Effector CD4-positive, alpha-beta T cell (primary cell): Measurements from ENCODE around the gene ITGAX. TPM values are rescaled to one million over a fixed set of nuclear protein-coding genes. Genes with fewer than 3 reads are reported as not detected.
"Not testable (repeated sequence)": the region's sequence is repeated elsewhere in the genome, so short reads cannot be mapped to it uniquely, and the experiment has no call there.

ENCODE experiments used
- DNase-seq: peaks from one replicate; pipeline ENCODE4 v3.0.0-alpha.2; 2020
- total RNA-seq: gene quantifications from one replicate; lab custom pipeline; 2026; lab: John Stamatoyannopoulos, UW

Gene ITGAX
- total RNA-seq = not detected

DNA sequence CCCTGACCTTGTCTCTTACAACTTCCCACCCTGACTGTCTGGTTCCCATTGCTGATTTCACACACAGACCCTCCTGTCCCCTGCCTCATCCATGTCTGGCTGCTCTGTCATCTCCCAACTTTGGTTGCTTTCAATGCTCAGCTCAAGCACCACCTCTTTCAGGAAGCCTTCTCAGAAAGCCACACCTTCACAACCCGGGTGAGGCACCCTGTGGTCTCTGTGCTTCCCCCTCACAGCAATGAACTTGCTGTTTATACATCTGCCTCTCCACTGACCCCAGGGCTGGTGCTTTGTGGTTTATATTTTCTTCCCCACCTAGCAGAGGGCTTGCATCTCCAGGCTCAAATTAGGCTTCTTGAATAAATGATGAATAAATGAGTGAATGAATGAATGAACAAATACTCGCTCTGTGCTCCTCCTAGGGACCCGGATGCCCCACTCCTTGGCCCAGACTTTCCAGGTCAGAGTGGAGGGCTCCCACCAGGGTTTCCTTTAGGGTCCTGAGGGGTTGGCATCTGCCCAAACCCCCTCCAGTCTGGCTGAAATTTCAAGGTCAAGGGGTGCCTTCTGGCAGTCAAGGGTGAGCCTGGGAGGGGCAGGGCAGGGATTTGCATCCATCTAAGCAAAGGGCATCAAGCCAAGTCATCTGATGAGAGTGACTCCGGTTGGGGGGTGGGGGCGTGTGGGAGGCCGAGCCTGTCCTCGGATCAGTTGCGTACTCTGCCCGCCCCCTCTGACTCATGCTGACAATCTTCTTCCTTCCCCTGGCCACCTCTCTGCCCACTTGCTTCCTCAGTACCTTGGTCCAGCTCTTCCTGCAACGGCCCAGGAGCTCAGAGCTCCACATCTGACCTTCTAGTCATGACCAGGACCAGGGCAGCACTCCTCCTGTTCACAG lies at the start of gene ITGAX:
ITGAX (plus strand) TSS at position 783 of the 898 bp plus-strand sequence; CDS start at position 862, 79 bp downstream.
- no peak for DNase-seq

DNA sequence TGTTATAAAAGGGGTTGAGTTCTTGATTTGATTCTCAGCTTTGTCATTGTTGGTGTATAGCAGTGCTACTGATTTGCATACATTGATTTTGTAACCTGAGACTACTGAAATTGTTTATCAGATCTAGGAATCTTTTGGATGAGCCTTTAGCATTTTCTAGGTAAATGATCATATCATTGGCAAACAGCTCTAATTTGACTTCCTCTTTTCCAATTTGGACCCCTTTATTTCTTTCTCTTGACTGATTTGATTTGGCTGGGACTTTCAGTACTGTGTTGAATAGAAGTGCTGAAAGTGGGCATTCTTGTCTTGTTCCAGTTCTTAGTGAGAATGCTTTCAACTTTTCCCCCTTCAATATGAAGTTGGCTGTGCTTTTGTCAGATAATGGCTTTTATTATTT lies 49.8 kb upstream of the ITGAX start:
- DNase-seq = no peak

DNA sequence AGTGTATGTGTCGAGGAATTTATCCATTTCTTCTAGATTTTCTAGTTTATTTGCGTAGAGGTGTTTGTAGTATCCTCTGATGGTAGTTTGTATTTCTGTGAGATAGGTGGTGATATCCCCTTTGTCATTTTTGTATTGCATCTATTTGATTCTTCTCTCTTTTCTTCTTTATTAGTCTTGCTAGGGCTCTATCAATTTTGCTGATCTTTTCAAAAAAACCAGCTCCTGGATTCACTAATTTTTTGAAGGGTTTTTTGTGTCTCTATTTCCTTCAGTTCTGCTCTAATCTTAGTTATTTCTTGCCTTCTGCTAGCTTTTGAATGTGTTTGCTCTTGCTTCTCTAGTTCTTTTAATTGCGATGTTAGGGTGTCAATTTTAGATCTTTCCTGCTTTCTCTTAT lies 46.6 kb upstream of the ITGAX start:
- DNase-seq = not testable (repeated sequence)

DNA sequence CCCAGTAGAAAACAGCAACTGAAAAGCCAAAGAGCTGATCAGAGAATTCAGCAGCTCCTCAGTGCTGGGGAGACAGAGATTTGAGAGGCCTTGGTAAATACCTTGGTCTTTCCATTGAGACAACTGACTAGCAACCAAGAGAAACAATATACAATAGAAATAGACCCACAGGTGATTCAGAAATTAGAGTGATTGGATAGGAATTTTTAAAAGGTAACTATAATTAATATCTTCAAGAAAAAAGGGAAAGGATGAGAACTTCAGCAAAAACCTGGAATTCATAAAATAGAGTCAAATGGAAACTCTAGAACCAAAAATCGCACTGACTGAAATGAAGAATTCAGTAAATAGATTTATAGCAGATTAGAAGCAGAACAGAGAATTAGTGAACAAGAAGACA lies 32.5 kb upstream of the ITGAX start:
- no peak for DNase-seq

DNA sequence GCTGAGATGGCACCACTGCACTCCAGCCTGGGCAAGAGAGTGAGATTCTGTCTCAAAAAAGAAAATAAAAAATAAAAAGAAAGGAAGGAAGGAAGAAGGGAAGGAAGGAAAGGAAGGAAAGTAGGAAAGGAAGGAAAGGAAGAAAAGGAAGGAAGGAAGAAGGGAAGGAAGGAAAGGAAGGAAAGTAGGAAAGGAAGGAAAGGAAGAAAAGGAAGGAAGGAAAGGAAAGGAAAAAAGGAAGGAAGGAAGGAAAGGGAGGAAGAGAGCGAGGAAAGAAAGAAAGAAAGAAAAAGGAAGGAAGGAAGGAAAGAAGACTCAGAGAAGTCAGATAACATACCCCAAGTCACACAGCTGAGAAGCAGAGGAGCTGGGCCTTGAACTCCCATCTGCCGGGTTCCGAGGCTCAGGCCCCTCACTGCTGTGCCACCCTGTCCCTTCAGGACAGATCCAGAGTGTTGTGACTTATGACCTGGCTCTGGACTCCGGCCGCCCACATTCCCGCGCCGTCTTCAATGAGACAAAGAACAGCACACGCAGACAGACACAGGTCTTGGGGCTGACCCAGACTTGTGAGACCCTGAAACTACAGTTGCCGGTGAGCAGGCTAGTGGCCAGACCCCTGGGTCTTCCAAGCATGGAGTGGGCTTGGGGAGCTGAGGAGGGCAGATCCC lies 30.9 kb upstream of the ITGAX start:
- DNase-seq = no peak

DNA sequence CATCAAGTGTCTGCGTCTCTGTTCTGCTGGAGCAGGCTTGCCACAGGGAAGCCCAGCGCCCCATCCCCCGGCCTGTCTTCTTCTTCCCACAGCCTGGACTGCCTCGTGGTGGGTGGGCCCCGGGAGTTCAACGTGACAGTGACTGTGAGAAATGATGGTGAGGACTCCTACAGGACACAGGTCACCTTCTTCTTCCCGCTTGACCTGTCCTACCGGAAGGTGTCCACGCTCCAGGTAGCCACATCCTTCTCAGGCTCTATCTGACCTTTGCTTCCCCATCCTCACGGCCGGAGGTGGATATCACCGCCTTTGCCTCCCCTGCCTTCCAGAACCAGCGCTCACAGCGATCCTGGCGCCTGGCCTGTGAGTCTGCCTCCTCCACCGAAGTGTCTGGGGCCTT lies 29.8 kb upstream of the ITGAX start:
- DNase-seq = no peak

DNA sequence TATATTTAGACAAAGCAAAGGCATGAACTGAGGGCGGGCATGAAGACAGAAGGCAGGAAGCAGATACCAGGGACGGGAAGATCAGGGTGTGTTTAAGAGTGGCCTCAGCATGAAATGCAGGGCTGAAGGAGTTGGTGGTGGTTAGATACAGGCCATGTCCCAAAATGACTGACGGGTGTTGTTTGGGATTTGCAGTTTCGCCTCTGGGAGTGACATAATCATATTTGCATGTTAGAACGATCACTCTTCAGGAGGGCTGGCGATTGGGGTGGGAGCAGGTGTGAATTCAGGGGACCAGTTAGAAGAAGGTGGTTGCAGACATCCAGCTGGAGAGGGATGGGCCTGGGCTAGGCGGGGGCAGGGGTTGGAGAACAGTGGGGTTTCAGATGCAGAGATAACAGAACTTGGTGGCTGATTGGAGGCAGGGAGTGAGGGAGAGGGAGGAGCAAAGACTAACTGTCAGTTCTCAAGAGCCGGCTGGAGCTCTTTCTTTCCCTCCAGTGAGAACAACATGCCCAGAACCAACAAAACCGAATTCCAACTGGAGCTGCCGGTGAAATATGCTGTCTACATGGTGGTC lies 27.2 kb upstream of the ITGAX start:
- DNase-seq = no peak

DNA sequence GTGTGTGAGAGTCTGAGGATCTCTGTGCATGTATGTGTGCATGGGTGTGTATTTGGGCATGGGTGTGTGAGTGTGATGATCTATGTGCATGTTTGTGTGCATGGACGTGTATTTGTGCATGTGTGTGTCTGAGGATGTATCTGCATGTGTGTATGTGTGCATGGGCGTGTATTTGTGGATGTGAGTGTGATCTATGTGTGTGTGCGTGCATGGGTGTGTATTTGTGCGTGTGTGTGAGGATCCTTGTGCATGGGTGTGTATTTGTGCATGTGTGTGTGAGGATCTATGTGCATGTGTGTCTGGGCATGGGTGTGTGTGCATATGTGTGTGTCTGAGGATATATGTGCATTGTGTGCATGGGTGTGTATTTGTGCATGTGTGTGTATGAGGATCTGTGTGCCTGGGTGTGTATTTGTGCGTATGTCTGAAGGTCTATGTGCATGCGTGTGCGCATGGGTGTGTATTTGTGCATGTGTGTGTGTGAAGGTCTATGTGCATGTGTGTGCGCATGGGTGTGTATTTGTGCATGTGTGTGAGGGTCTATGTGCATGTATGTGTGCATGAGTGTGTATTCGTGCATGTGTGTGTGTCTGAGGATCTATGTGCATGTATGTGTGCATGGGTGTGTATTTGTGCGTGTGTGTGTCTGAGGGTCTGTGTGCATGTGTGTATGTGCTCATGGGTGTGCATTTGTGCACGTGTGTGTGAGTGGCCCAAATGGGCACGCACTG lies 26.5 kb upstream of the ITGAX start:
- no peak for DNase-seq

DNA sequence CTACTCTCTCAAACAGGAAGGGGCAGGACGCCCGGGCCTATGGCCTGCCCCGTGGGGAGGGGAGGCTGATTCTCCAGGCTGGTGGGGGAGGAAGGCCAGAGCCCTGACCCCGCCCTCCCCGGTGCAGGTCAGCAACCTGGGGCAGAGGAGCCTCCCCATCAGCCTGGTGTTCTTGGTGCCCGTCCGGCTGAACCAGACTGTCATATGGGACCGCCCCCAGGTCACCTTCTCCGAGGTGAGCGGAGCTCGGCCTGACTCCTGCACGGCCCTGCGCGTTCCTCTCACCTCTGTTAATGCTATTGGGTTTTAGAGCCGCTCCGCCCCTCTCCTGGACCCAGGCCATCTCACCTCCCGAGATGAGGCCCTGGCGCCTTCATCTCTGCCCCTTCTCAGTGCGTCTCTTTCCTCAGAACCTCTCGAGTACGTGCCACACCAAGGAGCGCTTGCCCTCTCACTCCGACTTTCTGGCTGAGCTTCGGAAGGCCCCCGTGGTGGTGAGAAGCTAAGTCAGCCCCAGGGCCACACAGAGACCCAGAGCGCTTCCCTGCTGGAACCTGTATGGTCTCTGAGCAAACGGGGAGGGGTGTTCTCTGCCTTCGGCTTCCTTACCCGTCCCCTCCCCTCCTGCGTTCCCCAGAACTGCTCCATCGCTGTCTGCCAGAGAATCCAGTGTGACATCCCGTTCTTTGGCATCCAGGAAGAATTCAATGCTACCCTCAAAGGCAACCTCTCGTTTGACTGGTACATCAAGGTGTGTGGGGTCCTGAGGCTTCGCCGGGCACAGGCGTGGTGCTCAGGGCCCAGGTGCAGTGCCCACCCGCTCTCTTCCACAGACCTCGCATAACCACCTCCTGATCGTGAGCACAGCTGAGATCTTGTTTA lies 25.1 kb upstream of the ITGAX start:
- no peak for DNase-seq

DNA sequence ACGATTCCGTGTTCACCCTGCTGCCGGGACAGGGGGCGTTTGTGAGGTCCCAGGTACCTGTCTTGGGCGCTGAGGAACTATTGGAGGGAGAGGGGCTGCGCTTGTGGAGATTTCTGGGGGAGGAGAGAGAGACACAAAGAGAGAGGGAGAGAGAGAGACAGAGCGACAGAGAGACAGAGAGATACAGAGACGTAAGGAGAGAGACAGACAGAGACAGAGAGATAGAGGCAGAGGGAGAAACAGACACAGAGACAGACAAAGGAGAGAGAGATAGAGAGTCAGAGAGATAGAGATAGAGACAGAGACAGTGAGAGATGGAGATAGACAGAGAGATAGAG lies 24.5 kb upstream of the ITGAX start:
- DNase-seq = no peak

DNA sequence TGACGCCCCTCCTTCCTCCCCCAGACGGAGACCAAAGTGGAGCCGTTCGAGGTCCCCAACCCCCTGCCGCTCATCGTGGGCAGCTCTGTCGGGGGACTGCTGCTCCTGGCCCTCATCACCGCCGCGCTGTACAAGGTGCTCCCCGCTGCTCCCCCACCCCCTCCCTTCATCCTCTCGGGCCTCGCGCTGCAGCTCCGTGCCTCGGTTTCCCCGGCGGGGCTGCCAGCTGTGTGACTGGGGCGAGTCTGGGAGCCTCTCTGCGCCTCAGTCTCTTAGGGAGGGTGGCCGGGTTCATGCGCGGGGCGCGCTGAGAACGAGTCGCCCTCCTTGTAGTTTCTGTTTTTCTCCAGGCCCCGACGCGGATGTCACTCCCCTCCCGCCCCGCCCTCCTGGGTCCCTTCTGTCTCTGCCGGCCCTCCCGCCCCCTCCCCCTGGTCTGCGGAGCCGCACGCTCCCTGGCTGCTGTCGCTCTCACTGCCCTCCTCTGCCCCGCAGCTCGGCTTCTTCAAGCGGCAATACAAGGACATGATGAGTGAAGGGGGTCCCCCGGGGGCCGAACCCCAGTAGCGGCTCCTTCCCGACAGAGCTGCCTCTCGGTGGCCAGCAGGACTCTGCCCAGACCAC lies 23.7 kb upstream of the ITGAX start:
- no peak for DNase-seq

DNA sequence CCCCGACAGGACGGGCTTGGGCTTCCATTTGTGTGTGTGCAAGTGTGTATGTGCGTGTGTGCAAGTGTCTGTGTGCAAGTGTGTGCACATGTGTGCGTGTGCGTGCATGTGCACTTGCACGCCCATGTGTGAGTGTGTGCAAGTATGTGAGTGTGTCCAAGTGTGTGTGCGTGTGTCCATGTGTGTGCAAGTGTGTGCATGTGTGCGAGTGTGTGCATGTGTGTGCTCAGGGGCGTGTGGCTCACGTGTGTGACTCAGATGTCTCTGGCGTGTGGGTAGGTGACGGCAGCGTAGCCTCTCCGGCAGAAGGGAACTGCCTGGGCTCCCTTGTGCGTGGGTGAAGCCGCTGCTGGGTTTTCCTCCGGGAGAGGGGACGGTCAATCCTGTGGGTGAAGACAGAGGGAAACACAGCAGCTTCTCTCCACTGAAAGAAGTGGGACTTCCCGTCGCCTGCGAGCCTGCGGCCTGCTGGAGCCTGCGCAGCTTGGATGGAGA lies 23.1 kb upstream of the ITGAX start:
- no peak for DNase-seq

DNA sequence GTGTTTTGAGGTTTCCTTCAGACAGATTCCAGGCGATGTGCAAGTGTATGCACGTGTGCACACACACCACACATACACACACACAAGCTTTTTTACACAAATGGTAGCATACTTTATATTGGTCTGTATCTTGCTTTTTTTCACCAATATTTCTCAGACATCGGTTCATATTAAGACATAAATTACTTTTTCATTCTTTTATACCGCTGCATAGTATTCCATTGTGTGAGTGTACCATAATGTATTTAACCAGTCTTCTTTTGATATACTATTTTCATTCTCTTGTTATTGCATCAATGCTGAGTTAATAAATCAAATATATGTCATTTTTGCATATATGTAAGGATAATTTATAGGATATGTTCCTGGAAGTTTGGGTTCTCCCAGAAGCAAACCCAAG lies 22.4 kb upstream of the ITGAX start:
- no peak for DNase-seq

DNA sequence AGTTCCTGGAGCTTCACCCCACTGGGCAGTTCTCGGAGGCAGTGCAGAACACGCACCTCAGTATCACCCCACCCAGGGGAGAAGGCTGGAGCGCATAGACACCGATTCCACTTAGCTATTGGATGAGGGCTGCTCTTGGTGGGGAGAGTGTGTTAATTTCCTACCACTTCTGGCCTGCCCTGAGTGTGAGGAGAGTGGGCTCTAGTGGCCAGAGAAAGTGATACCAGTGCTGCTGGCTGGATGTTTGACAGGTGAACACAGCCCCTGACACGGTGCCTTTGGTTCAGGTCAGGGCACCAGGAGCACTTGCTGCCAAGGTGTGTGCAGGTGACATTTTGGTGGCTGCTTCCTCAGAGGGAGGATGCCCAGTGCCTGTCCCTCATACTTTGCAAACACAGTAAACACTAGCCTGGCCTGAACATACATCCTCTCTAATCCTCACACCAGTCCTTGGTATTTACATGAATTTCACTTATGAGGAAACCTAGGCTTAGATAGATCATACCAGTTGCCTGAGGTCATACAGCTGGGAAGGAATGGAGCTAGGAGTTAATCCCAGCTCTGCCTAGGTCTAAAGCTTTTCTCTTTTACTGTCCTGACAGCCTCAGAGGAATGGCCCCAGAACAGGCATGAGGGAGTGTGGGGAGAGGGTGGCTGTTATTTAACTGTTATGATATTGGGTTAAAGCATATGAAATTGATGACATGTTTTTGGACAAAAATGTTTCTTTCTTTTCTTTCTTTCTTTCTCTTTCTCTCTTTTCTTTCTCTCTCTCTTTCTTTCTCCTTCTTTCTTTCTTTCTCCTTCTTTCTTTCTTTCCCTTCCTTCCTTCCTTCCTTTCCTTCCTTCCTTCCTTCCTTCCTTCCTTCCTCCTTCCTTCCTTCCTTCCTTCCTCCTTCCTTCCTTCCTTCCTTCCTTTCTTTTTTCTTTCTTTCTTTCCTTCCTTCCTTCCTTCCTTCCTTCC lies 21.0 kb upstream of the ITGAX start:
- no peak for DNase-seq

DNA sequence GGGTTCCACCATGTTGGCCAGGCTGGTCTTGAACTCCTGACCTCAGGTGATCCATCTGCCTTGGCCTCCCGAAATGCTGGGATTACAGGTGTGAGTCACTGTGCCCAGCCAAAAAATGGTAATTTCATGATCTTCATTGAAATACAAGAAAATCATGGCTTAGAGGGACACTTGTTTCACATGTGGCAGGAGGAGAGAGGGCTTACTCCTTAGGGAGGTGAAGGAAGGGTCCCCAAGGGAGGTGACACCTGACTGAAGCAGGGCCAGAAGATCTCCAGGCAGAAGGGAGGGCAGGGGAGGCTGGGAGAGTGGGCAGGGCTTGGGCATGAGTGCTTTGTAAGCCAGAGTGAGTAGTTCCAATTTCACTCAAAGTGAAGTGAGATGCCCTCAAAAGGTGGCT lies 20.0 kb upstream of the ITGAX start:
- DNase-seq = no peak

DNA sequence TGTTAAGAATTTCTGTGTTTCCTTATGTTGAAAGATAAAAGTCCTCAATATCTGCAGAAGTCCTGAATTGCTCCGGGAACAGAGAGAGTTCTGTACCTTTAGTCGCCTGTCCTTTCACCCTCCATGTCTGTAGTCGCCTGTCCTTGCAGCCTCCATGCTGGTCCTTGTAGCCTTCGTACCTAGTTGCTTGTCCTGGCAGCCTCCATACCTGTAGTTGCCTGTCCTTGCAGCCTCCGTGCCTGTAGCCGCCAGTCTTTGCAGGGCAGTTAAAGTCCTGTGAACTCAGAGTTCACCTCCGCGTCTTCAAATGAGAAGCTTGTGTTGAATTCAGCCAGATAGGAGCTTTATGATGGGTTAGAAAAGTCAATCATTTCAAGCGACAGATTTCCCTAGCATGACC lies 19.5 kb upstream of the ITGAX start:
- DNase-seq = no peak

DNA sequence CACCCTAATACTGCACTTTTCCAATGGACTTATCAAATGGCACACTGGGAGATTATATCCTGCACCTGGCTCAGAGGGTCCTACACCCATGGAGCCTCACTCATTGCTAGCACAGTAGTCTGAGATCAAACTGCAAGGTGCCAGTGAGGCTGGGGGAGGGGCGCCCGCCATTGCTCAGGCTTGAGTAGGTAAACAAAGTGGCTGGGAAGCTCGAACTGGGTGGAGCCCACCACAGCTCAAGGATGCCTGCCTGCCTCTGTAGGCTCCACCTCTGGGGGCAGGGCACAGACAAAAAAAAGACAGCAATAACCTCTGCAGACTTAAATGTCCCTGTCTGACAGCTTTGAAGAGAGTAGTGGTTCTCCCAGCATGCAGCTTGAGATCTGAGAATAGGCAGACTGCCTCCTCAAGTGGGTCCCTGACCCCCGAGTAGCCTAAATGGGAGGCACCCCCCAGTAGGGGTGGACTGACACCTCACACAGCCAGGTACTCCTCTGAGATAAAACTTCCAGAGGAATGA lies 16.8 kb upstream of the ITGAX start:
- DNase-seq = not testable (repeated sequence)

DNA sequence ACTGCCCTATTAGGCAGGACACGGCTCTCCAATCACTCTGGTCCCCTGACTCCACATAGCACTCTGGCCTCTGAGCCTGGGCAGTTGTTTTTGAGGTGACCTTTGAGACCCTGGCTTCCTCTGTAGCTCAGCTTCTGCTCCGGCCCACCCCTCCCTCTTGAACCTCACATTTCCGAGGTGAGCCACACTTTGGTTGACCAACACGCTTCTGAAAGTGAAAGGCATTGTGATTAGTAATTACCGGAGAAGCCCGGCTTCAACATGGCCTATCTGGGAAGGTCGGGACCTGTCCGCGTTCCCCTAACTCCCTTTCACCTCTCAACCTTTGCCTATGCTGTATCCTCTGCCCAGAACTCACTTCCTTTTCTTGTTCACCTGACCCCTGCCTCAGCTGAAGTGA lies 10.3 kb upstream of the ITGAX start:
- no peak for DNase-seq

DNA sequence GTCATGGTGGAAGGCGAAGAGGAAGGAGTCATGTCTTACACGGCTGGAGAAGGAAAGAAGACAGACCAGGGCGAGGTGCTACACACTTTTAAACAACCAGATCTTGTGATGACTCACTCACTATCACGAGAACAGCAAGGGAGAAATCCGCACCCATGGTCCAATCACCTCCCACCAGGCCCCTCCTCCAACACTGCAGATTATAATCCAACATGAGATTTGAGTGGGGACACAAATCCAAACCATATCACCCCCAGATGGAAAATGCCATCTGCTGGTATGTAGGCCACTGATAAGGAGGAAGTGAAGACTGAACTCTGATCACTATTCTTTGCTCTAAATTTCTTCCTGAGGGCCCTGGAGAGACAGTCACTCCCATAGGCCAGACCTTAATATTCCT lies 7.5 kb upstream of the ITGAX start:
- DNase-seq = no peak

DNA sequence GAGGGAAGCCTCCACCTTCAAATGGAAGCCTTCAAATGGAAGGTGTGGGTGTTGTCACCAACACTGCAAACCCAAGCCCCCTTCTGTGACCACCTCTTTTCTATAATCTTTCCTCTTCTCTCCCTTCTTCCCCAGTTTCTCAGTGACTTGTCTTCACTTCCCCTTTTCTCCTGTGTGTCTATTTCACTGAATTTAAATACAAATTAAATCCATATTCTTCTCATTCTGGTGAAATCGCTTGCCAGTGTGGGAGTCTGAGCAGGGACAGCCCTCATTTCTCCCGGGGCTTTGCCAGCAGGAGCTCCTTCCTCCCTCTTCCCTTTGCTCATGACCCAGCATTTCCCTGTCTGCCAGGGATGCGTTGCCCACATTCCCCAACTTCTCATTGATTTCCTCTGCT lies 6.4 kb upstream of the ITGAX start:
- DNase-seq = no peak
